Stimulated activated CD8-positive, alpha-beta memory T cell treated with anti-CD3 and anti-CD28 coated beads, Interleukin-15, amount 100 ng/mL, for 24 hours (primary cell): ENCODE results near the gene STK33.

Experiments used
- DNase-seq: peaks from one replicate; pipeline ENCODE4 v3.0.0-alpha.2; 2020; ENCODE audit warnings: low read depth

Gene STK33

DNA sequence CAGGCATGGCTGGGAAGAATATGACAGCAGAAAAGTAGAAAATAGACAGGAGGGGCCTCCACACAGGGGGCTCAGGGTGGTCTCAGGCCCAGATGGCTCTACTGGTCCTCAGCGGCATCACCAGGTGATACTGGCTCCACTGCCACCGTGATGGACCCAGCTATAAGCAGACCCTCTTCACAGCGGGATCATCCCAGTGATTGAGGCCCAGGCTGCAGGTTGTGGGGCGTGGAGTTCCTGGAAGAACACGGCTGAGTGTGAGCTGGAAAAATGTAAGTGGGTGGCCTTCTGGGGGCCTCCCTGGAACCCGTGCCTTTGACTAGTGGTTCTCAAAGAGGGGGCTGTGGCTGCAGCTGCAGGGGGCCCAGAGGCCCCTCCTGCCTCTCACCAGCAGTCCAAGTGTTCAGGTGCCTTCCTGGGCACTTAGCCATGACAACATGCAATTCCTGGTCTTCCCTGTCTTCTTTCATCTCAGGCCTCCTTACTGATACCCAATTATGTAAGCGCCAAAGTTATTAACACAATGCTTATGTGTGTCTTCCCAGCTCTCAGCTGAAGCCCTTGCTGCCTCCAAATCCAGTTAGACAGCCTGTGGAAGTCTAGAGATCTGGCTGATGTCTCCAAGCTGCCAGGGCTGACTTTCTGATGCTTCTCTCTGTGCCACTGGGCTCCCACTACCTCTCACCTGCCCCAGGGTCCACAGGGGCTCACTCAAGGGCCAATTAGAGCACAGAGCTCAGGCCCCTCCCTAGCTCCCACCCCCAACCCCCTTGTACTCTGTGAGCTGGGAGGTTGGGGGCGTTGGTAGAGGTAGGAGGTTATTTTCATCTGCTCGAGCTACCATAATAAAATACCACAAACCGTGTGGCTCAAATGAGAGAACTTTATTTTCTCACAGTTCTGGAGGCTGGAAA, 220.3 kb downstream of the STK33 start:
- DNase-seq: no peak

DNA sequence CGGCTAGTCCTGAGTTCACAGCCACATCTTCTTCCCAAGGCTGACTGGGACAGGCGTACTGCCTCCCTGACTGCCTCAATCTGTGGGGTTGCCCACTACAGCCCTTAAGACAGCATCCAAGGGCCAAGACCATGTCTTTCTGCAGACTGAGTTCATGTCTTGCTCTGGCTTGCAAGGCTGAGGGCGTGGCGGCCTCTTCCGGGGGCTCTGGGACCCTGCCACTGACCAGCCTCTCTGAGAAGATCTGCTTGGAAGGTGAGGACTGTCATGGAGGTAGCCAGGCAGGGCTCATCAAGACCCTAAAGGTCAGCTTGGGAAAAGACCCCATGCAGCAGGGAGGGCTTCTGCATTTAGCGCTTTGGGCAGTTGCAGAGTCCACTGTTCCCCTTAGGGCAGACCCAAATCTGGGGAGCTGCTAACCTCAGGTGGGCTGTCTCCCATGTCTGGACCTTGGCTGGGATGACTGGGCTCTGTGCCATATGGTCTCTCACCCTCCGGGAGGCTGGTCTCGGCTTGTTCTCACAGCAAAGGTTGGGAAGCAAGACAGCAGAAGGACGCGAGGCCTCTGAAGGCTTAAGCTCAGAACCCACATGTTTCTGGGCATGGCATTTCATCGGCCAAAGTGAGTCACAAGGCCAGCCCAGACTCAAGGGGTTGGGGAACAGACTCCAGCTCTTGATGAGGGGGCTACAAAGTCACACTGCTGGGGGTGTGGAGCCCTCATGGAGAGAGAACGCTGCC, 221.2 kb downstream of the STK33 start:
- DNase-seq: no peak

DNA sequence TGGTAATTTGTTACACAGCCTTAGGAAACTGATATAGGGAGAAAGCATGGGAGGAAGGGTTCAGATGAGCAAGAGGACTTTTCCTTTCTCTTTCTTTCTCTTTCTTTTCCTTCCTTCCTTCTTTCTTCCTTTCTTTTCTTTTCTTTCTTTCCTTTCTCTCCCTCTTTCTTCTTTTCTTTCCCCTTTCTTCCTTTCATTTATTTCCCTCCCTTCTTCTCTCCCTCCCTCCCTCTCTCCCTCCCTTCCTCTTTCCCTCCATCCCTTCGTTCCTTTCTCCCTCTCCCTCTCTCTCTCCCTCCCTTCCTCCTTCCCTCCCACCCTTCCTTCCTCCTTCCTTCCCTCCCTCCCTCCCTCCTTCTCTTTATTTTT, 222.5 kb downstream of the STK33 start:
- no peak for DNase-seq

DNA sequence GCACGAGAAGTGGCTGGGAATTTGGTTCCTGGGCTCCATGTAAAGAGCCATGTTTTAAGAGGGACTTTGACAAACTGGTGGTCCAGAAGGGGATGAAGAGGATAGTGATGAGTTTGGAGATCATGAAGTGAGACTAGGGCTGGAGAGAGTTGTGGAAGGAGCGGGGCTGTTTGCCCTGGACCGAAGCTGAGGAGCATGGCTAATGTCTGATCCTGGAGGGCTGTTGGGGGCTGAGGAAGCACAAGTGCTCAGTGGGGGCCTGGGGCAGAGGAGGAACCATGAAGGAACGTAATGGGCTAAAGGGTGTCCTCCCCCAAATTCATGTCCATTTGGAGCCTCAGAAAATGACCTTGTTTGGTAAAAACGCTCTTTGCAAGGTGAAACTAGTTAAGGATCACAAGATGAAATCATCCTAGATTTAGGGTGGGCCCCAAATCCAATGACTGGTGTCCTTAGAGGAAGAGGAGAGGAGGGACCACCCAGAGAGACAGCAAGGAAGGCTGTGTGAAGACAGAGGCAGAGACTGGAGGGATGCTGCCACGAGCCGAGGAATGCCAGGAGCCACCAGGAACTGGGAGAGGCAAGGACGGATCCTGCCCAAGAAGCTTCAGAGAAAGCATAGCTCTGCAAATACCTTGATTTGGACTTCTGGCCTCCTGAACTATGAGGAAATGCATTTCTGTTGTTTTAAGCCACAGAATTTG, 223.1 kb downstream of the STK33 start:
- no peak for DNase-seq

DNA sequence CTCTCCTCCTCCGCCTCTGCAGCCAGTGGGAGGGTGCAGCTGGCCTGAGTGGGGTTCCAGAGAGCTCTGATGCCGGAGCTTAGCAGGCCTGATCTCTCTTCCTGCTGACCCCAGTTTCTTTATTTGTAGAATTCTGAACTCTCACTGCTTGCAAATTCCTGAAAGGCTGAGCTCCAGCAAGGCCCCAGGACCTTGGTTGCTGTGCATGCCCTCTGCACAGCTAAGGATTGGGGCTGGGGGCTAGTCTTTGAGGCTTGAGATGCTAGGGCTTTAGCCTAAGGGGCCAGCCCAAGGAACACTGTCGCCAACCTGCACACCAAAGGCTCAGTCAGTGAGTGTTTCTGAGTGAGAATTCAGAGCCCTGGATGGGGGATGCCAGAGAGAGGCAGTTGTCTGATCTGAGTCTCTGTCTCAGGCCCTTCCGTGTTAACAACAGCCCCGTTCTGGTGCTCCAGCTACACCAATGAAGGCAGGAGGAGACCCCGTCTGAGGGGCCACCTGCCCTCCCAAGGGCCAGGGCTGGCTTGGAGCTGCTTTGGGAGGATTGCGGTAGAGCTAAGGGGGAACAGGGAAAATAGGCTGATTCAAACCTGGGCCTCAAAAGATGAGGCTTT, 224.3 kb downstream of the STK33 start:
- no peak for DNase-seq

DNA sequence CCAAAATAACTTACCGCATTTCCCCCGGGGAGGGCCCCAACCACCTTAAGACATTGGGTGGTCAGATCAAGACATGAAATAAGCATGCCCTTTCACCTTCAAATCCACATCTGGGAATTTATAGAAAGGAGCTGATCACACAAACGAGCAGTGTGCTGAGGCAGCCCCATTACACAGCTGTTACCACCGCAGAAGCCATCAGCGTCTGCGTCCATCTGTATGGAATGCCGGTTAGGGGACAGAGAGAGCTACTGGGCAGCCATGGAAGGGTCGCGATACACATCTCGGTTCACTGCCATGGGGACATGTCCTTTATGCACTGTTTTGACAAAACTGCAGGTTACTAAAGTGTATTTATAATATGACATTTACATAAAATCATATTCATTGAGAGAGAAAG, 225.3 kb downstream of the STK33 start:
- DNase-seq: no peak

DNA sequence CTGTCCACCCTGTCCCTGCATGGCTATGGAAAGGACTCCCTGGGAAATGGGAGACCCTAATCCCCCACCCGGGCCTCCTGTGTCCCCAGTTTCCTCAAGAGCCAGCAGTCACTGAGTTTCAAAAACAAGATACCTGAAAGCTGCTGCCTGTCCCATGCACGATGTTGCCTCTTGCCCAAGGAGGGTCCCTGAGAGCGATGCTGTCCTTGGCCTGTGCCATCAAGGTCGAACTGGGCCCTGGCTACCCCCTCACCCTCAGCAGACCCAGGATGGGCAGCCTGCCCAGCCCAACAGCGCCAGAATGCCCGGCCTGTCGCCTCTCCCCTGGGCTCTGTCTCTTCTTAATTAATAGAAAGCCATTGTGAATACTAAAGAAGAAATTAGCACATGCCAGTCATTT, 225.8 kb downstream of the STK33 start:
- DNase-seq: no peak

DNA sequence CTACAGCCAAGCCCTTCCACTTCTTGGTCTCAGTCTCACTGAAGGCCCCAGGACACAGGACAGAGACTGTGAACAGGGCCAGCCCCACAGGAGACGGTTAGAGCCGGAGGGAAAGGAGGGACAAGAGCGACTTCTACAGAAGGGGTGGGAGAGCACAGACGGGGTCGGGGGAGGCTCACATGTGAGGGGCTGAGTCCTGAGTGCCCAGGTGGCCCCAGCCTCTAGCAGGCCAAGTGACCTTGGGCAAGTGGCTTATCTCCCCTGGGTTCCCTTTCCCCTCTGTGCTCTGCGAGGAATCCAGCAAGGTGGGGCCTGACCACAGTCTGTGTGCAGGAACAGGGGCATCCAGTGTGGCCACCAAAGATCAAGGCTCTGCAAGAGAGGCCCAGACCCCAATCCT, 227.7 kb downstream of the STK33 start:
- DNase-seq: no peak

DNA sequence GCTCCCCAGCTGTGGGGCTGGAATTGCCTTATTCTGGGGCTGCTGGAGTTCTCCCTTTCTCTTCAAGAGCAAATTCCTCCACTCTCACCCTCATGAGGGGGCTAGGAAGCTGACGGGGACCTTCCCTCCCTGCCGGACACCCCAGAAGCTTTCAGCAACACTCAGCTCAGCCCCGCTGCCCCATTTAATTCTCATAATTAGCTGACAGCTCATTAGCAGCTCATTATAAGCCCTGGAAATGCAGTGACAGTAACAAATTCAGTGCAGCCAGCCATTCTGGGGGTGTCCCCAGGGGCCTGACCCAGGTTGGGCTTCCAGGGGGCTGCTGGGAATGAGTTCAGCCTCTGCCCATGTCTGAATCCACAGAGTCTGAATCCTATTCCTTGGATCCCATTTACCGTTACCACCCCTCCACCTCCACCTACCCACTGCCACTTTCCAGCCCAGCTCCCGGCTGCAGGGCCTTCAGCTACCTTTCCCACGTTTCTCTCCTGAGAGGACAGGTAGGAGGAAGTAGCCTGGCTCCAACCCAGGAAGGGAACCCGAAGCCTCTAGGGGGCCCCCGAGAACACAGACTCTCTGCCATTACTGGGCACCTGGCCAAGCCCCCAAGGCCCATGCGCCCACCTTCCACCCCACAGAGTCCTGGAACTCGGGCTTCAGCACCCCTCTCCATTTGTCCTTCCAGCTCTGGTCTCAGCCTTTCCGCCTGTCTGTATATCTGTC, 228.6 kb downstream of the STK33 start:
- no peak for DNase-seq

DNA sequence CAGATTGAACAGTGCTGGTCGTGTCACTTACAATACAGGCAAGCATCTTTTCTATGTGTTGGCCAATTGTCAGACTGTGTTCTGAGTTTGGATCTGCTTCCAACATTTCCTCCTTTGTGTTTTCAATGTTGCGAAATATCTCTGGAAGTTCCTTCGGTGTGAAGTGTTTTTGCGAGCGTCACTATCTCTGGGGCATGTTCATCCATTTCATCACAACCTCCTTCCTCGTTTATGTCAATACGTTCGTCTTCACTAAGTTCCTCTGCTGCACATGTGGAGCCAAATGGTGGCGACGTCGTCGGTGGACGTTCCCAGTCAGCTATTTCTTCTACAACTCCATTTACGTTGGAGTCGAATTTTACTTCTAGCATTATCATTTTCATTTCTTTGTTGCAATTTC, 230.1 kb downstream of the STK33 start:
- DNase-seq: no peak

DNA sequence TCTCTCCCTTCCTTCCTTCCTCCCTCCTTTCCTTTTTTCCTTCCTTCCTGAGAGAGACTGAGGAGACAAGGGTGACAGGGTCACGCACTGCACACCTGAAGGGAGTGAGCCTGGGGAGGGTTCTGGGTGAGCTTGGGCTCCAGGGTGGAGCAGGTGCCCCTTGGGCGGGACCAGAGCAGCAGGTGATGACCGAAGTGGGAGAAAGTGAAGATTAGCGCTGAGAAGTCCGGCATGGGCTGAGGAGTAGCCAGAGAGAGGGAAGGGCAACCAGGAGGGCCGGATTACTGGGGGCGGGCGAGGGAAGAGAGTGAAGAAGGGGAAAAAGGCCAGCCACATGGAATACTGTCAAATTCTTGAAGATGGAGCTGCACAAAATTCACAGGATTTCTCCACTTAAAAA, 231.1 kb downstream of the STK33 start:
- DNase-seq: no peak

DNA sequence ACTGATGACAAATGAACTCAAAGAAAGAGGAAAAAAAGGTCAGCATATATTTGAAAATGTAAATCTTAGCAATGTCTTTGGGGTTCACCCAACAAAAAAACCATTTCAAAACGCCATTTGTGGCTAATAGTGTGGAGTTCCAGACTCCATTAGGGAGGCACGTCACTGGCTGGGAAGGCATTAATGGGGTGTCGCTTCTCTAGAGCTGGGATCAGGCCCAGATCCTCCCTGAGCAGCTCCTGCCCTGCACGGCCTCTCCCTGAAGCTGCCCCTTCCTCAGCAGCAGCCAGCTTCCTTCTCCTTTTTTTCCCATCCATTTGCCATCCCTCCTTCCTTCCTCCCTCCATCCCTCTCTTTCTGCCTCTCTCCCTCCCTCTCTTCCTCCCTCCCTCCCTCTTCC, 231.5 kb downstream of the STK33 start:
- DNase-seq: no peak

DNA sequence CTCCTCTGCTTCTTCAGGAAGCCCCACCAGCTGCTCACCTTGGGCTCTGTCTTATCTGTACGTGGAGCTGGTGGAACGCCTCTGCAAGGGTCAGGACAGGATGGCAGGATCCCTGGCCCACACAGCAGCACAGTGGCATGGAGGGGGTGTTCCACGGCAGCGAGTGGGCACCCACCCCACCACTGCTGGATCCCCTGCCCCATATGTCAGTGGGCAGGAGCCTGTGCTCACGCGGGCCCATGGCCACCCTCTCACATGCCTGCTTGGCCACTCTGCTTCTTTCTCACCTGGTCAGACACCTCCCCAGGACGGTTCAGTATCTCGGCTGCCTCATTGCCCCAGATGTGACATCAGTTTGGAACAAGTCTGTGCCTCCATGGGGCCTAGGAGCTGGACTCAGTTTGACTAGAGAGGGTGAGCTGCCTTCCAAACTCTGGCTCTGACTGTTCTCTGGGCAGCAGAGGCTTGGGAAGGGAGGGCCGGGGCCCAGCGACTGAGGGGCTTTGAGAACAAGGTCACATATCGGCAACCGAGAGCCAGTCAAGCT, 232.3 kb downstream of the STK33 start:
- no peak for DNase-seq

DNA sequence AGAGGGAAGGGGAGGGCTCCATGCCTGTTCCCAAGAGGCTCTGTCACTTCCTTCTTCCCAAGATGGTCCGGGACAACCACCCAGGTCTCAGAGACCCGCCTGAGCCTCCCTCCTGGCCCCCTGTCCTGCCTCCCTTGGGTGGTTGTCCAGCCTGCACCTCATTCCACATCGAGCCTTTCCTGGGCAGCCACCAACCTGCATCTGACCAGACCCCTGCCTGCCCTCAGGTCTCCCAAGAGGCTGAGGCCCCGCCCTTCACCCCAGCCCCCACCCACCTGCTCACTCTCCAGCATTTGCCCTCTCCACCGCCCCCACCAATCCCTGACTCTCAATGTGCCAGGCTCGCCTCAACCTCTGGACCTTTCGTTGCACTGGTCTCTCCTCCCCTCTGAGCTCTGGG, 232.8 kb downstream of the STK33 start:
- DNase-seq: no peak

DNA sequence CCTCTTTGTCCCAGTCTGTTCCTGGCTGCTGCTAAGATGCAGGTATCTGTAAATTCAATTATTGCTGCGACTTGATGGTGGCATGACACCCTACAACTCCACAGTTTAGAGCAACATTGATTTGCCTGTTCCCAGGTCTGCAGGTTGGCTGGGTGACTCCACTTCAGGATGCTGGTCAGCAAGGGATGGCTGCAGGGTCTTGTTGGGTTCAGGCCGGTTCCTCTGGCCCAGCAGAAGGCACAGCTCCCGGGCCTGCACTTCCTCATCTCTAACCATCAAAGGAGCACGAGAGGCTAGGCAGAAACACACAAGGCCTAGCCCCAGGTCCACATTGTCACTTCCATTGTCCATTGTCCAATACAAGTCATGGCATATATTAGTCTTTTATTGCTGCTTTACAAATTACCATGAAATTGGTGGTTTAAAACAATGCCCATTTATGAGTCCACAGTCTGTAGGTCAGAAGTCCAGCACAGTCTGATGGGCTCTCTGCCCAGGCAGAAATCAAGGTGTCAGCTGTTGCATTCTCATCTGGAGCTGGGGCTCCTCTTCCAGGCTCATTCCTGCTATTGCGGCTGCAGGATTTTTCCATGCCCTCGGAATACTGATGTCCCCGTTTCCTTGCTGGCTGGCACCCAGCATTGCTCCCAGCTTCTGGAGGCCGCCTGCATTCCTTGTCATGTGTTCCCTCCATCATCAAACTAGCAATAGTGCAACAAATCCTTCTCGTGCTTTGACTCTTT, 233.8 kb downstream of the STK33 start:
- DNase-seq: no peak

DNA sequence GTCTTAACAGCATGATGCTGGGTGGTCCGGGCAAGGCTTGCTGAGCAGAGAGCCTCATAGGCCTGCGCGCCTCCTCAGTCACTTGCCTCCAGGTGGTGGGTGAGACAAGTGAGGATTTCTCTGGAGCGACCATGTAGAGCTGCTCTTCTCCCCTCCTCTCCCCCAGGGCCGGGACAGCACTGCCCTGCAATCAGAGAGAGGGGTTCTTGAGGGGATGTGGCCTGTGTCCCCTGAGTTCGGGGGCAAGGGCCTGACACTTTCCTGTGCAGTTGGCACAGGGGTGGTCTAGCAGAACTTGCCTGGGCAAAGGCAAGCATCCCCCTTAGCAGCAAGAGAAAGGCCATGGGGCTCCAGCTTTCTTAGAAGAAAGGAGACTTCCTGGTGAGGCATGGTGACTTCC, 234.5 kb downstream of the STK33 start:
- no peak for DNase-seq

DNA sequence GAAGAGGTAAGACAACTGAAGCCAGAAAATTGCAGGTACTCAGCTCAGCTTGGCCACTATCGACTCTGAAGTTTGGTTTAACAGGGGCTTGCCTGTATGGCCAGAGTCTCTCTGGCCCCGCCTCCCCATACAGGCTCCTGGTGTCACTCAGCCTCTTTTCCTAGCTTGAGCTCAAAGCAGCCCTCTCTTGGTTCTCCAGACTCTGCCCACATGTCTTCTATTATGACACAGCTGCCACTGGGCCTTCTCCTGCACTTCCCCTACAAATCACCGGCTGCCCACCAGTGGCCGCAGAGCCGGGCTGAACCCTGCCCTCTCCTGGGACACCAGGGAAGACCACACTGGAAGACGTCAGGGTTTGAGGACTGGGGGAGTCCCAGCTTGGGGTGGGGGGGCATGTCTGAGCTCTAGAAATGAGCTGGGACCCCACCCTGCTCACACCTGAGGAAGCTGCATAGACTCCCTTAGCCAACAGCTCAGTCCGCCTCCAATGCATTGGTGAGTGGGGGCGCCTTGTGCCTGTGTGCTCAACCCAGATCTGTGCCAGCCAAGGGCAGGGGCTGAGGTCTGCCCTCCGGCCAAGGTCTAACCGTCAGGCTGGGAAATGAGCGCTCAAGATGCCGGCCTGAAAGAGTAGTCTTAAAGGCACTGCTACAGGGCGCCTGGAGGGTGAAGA, 236.0 kb downstream of the STK33 start:
- DNase-seq: no peak

DNA sequence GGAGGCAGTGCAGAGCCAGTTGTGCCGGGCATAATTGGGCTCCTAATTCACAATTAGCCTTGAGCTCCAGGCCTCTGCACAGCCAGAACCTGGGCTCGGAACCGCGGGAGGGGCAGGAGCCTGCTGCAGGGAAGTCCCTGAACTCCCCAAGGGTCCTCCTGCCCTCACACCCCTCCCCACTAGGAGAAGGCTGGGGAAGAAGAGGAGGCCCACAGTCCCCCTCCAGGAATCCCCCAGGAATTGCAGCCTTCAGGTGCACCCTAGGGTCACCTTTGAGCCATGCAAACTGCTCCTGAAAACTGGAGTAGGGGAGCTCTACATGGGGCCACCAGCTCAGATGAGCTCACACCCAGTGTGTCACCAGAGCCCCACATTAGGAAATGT, 236.5 kb downstream of the STK33 start:
- DNase-seq: no peak

DNA sequence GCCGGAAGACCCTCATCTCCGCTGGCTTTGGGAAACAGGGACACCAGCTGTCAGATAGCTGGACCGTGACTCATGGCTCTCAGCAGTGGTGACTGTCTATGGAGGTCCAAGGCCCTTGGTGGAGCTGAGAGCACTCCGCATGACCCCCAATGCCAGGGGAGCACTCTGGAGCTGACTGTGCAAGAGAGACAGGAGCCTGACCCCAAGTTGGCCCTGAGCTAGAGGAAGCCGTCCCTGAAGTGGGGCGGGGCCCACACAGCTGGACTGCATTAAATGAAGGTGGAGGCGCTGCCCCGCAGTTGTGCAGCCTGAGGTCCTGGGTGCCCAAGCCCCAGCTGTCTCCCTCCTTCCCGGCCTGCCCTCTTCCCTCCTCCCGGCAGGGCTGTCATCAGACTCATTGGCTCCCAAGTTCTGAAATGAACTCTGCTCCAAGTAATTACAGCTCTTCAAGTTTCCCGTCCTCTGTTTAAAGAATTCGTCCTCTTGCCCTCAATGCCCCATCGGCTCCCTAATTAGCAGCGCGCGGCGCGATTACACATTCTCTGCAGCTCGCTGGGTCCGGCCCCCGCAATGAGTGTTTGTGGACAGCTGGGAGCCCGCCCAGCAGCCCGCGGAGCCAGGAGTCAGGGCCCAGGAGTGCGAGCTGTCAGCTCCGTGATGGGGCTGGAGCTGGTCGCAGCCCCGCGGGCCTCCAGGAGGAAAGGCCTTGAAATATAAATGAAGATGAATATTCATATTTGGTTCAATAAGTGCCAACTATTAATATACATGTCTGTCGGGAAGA, 237.1 kb downstream of the STK33 start:
- DNase-seq: no peak
